Endothelial cell of umbilical vein (primary cell): Measurements from ENCODE around the gene PER1. TPM values are rescaled to one million over a fixed set of nuclear protein-coding genes. Genes with fewer than 3 reads are reported as not detected.

Experiments
- BruUV-seq: library from RNA; stranded (reverse); fragments of 400-500 nt; replicated peaks from 2 replicates; lab custom pipeline; 2021; lab: Mats Ljungman, UMichigan
- CTCF ChIA-PET: fragments of 300-600, 350-600 bp; sonication (Branson Sonifier 250); formaldehyde crosslinking; loops from one replicate; lab custom pipeline; 2021; ENCODE audit warnings: antibody characterized with exemption, inconsistent platforms; lab: Charles Lee
- POLR2A ChIA-PET: fragments of 300-600, 350-600 bp; sonication (Branson Sonifier 250); formaldehyde crosslinking; loops from one replicate; lab custom pipeline; 2021; ENCODE audit warnings: antibody characterized with exemption, inconsistent platforms; lab: Charles Lee
- DNase-seq: peaks from one replicate; pipeline ENCODE4 v3.0.0-alpha.2; 2011; ENCODE audit warnings: low read depth, low spot score
- FAIRE-seq: peaks from 2 replicates; lab custom pipeline; 2011; peaks lifted over from hg19 to GRCh38; lab: Jason Lieb, UNC
- H2AFZ ChIP-seq: 2 replicates; pipeline ENCODE4 v1.6.0; 2012; ENCODE audit warnings: low read depth, low read length, control low read depth, inconsistent platforms
- H3K27ac ChIP-seq: 2 replicates; pipeline ENCODE4 v1.5.1; 2011; ENCODE audit warnings: low read depth, mild to moderate bottlenecking, control low read depth, low read length, moderate library complexity; ENCODE audit not compliant: insufficient read depth
- H3K27me3 ChIP-seq, 2 experiments: 2 replicates each; pipeline versions ENCODE4 v1.6.0 to v1.6.1; 2011; ENCODE audit warnings: low read length in 2 of 2, mixed read lengths in 1 of 2; ENCODE audit not compliant: control insufficient read depth in 2 of 2, insufficient read depth in 2 of 2
- H3K36me3 ChIP-seq, 2 experiments: 2 replicates in 1 of 2; 3 replicates in 1 of 2; pipeline ENCODE4 v1.5.1; 2011; ENCODE audit warnings: low read length in 2 of 2, mild to moderate bottlenecking in 1 of 2, moderate library complexity in 1 of 2; ENCODE audit not compliant: control insufficient read depth in 2 of 2, insufficient read depth in 2 of 2; ENCODE audit errors: extremely low read depth in 1 of 2
- H3K4me1 ChIP-seq: 3 replicates; pipeline ENCODE4 v1.5.1; 2011; ENCODE audit warnings: mild to moderate bottlenecking, low read length; ENCODE audit not compliant: control insufficient read depth, insufficient read depth; ENCODE audit errors: extremely low read depth
- H3K4me2 ChIP-seq: 2 replicates; pipeline ENCODE4 v1.6.1; 2011; ENCODE audit warnings: low read length, control low read depth, mixed read lengths; ENCODE audit not compliant: insufficient read depth
- H3K4me3 ChIP-seq, 3 experiments: fragments of 200-600 bp in 1 of 3; sonication (generic), shearing (Covaris generic) in 1 of 3; replicated peaks in 1 of 3; 2 replicates each; pipeline ENCODE4 v1.5.1; 2011 to 2016; ENCODE audit warnings: control low read depth in 3 of 3, low read length in 3 of 3, mild to moderate bottlenecking in 2 of 3, inconsistent platforms in 1 of 3, low read depth in 1 of 3, moderate library complexity in 1 of 3; ENCODE audit not compliant: insufficient read depth in 1 of 3
- H3K79me2 ChIP-seq: 2 replicates; pipeline ENCODE4 v1.6.0; 2012; ENCODE audit warnings: low read length, inconsistent platforms; ENCODE audit not compliant: control insufficient read depth, insufficient read depth
- H3K9ac ChIP-seq: replicated peaks from 2 replicates; pipeline ENCODE3; 2011; ENCODE audit warnings: low read length, control low read depth; ENCODE audit not compliant: insufficient read depth; ENCODE audit errors: extremely low read depth
- H3K9me1 ChIP-seq: replicated peaks from 3 replicates; pipeline ENCODE4 v1.6.0; 2011; ENCODE audit warnings: mild to moderate bottlenecking, low read length; ENCODE audit not compliant: control insufficient read depth, insufficient read depth; ENCODE audit errors: extremely low read depth
- H3K9me3 ChIP-seq: replicated peaks from 2 replicates; pipeline ENCODE4 v1.5.1; 2012; ENCODE audit warnings: low read length, inconsistent platforms; ENCODE audit not compliant: control insufficient read depth, insufficient read depth
- H4K20me1 ChIP-seq: replicated peaks from 2 replicates; pipeline ENCODE3; 2011; ENCODE audit warnings: mild to moderate bottlenecking, low read length; ENCODE audit not compliant: control insufficient read depth, insufficient read depth; ENCODE audit errors: extremely low read depth
- EZH2 ChIP-seq: IDR thresholded peaks from 2 replicates; pipeline ENCODE4 v1.6.1; 2012; ENCODE audit warnings: borderline replicate concordance, low read depth, mild to moderate bottlenecking, moderate library complexity, low read length, inconsistent platforms; ENCODE audit not compliant: severe bottlenecking
- FOS ChIP-seq: IDR thresholded peaks from 2 replicates; pipeline ENCODE4 v1.6.1; 2011; ENCODE audit warnings: mild to moderate bottlenecking, low read length, moderate library complexity, borderline replicate concordance; ENCODE audit not compliant: insufficient read depth
- GATA2 ChIP-seq: IDR thresholded peaks from 2 replicates; pipeline ENCODE4 v1.7.0; 2011; ENCODE audit warnings: low read depth, mild to moderate bottlenecking, moderate library complexity, mixed read lengths, low read length; ENCODE audit not compliant: insufficient read length, insufficient read depth
- JUN ChIP-seq: IDR thresholded peaks from 2 replicates; pipeline ENCODE4 v1.6.1; 2011; ENCODE audit warnings: borderline replicate concordance, low read depth; ENCODE audit not compliant: insufficient read length, insufficient read depth
- MYC ChIP-seq: IDR thresholded peaks from one replicate; pipeline ENCODE4 v1.6.1; 2011; ENCODE audit warnings: mild to moderate bottlenecking, low read depth, low read length
- POLR2A ChIP-seq: IDR thresholded peaks from 2 replicates; pipeline ENCODE4 v1.6.1; 2012; ENCODE audit warnings: low read depth, mild to moderate bottlenecking, control low read depth, low read length
- POLR2AphosphoS5 ChIP-seq: IDR thresholded peaks from 2 replicates; pipeline ENCODE4 v1.6.1; 2012; ENCODE audit warnings: low read depth, mild to moderate bottlenecking, control low read depth, low read length, moderate library complexity; ENCODE audit not compliant: insufficient read depth
- dilution Hi-C: fragments of 300-500 bp; cut with MboI; formaldehyde crosslinking; loops from one replicate; pipeline ENCODE4 v1.15.0; 2019; ENCODE audit warnings: low sequenced_read_pairs; ENCODE audit not compliant: extremely low pct_ligation_motif_present
- intact Hi-C: fragments of 100-400 bp; cut with micrococcal nuclease; formaldehyde crosslinking; loops from one replicate; pipeline ENCODE4 v1.10.0; 2022
- polyA plus RNA-seq, 4 experiments: library from polyadenylated mRNA; depleted of rRNA in 3 of 4; stranded (reverse) in 3 of 4; unstranded in 1 of 4; fragments of >200 nt; gene quantifications; 2 replicates each; pipeline versions ENCODE4 v1.2.1 to v1.2.3, GENCODE V29; 2011 to 2012; ENCODE audit warnings: missing spikeins in 1 of 4
- total RNA-seq: library from RNA; stranded (reverse); gene quantifications from 2 replicates; pipeline ENCODE4 v1.2.3, GENCODE V29; 2021
- TF ChIP-seq, protein P1 (sequence below): IDR thresholded peaks from 2 replicates; pipeline ENCODE4 v1.6.1; 2011; ENCODE audit not compliant: insufficient read depth, insufficient read length
- TF ChIP-seq, protein P2 (sequence below), 2 donors: IDR thresholded peaks; 1 replicate in 1 of 2; 2 replicates in 1 of 2; pipeline ENCODE4 v1.5.1; 2011; ENCODE audit warnings: low read length in 2 of 2, mild to moderate bottlenecking in 2 of 2, moderate library complexity in 2 of 2, control low read depth in 1 of 2, inconsistent platforms in 1 of 2, low read depth in 1 of 2; ENCODE audit not compliant: insufficient read depth in 1 of 2; ENCODE audit errors: extremely low read depth in 1 of 2

PER1 gene
- total and polyA plus RNA-seq, 2 donors (not counting 3 experiments of a cell fraction or from before 2014, with no cell fraction given), result 12.1 to 32.1 TPM

DNA sequence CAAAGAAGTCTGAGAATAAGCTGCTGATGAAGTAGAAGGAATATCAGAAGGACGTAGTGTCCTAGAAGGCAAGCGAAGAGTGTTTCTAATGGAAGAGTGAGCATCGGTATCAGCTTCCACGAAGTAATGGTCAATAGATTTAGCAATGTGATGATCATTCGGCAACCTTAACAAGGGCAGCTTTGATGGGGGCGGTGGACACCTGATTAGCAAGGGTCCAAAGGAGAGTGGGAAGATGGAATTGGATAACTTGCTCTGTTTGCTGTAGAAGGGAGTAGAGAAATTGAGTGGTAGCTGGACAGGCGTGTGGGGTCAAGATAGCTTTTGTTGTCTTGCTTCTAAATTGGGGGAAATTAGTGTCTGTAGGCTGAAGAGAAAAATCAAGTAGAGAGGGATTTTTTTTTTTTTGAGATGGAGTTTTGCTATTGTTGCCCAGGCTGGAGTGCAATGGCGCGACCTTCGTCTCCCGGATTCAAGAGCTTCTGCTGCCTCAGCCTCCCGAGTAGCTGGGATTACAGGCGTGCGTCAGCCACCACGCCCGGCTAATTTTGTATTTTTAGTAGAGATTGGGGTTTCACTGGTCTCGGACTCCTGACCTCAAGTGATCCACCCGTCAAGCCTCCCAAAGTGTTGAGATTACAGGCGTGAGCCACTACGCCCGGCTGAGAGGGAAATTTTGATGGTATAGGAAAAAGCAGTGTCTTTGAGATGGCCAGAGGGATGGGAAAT lies 14.4 kb downstream of the PER1 start:
- no peaks in the 10 kb centered on the region for H3K9me3 ChIP-seq
- ChIA-PET CTCF (interaction anchor here (0.7 to 5.6 kb wide), 13 partner anchors 14 to 163 kb away, joined by 3 to 72 read pairs (median 3); partner anchors contain the start of gene HES7), POLR2A (interaction anchor here (1.0 to 1.3 kb wide), 2 partner anchors 14 to 35 kb away, joined by 4 to 5 read pairs; partner anchors contain the start of gene PER1)
- H3K27ac ChIP-seq, result no peak overlapping the region
- TF ChIP-seq FOS (no peak), JUN (no peak), GATA2 (no peak), POLR2AphosphoS5 (no peak), EZH2 (no peak), MYC (no peak), POLR2A (no peak)
- TF ChIP-seq, protein P1, sequence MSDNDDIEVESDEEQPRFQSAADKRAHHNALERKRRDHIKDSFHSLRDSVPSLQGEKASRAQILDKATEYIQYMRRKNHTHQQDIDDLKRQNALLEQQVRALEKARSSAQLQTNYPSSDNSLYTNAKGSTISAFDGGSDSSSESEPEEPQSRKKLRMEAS, result no peak
- TF ChIP-seq, protein P2, sequence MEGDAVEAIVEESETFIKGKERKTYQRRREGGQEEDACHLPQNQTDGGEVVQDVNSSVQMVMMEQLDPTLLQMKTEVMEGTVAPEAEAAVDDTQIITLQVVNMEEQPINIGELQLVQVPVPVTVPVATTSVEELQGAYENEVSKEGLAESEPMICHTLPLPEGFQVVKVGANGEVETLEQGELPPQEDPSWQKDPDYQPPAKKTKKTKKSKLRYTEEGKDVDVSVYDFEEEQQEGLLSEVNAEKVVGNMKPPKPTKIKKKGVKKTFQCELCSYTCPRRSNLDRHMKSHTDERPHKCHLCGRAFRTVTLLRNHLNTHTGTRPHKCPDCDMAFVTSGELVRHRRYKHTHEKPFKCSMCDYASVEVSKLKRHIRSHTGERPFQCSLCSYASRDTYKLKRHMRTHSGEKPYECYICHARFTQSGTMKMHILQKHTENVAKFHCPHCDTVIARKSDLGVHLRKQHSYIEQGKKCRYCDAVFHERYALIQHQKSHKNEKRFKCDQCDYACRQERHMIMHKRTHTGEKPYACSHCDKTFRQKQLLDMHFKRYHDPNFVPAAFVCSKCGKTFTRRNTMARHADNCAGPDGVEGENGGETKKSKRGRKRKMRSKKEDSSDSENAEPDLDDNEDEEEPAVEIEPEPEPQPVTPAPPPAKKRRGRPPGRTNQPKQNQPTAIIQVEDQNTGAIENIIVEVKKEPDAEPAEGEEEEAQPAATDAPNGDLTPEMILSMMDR (IDR thresholded peaks at IDR 0.05; ENCODE audit: extremely low read depth in 1 of 2, insufficient read depth in 1 of 2, low read depth in 1 of 2, low read length in 2 of 2), result no peak
- H3K79me2 ChIP-seq, result no peaks in the 10 kb centered on the region
- no peak for DNase-seq
- H3K9me1 ChIP-seq, result no peaks in the 10 kb centered on the region
- BruUV-seq, result no TSS peak
- H4K20me1 ChIP-seq, result no peaks in the 10 kb centered on the region
- H3K4me2 ChIP-seq, result peak overlapping the region; percentile 92
- H3K27me3 ChIP-seq, result no peaks in the 10 kb centered on the region
- H3K4me3 ChIP-seq, result peak overlapping the region in 2 of 3 experiments; percentile 17 to 42
- H3K36me3 ChIP-seq, result peaks cover 0 to 20% of the 10 kb centered on the region in 2 experiments
- FAIRE-seq, result no peak
- peaks cover 14% of the 10 kb centered on the region for H3K4me1 ChIP-seq
- intact Hi-C loops, result loop anchor here (1.0 kb wide), 5 partner anchors 12 to 162 kb away; no protein-coding TSS in a partner anchor
- peak overlapping the region; percentile 40 for H3K9ac ChIP-seq
- peak overlapping the region; percentile 83 for H2AFZ ChIP-seq
- dilution Hi-C loops, result no loop called here
